Activated CD8-positive, alpha-beta T cell treated with anti-CD3 and anti-CD28 coated beads for 36 hours (primary cell): Measurements from ENCODE around the gene PAXIP1. TPM values are rescaled to one million over a fixed set of nuclear protein-coding genes. Genes with fewer than 3 reads are reported as not detected.

ENCODE experiments used
- ATAC-seq: fragments of 200-7000 bp; cut with Tn5 transposase; one replicate; pipeline ENCODE4 v1.10.0; 2021; ENCODE audit warnings: mild to moderate bottlenecking, moderate library complexity
- CTCF ChIA-PET: fragments of 350-600 bp; sonication (Branson Sonifier 250); formaldehyde crosslinking; loops from one replicate; lab custom pipeline; 2021; ENCODE audit warnings: antibody characterized with exemption; lab: Charles Lee
- POLR2A ChIA-PET: fragments of 350-600 bp; sonication (Branson Sonifier 250); formaldehyde crosslinking; loops from one replicate; lab custom pipeline; 2021; ENCODE audit warnings: antibody characterized with exemption; lab: Charles Lee
- DNase-seq: peaks from one replicate; pipeline ENCODE4 v3.0.0-alpha.2; 2020
- H3K27ac Mint-ChIP-seq: one replicate; pipeline ENCODE4 v1.8.0; 2021; ENCODE audit warnings: mild to moderate bottlenecking, mixed read lengths
- H3K27me3 Mint-ChIP-seq: one replicate; pipeline ENCODE4 v1.8.0; 2021; ENCODE audit warnings: mixed read lengths
- H3K36me3 Mint-ChIP-seq: one replicate; pipeline ENCODE4 v1.8.0; 2021; ENCODE audit warnings: low read depth, mixed read lengths
- H3K4me1 Mint-ChIP-seq: one replicate; pipeline ENCODE4 v1.8.0; 2021; ENCODE audit warnings: low read depth, mixed read lengths
- H3K4me3 Mint-ChIP-seq: one replicate; pipeline ENCODE4 v1.8.0; 2021; ENCODE audit warnings: mild to moderate bottlenecking, moderate library complexity, mixed read lengths
- H3K9me3 Mint-ChIP-seq: one replicate; pipeline ENCODE4 v1.8.0; 2021; ENCODE audit warnings: mixed read lengths
- CTCF ChIP-seq: fragments of 200-600 bp; IDR thresholded peaks from one replicate; pipeline ENCODE4 v1.8.0; 2022; ENCODE audit warnings: antibody characterized with exemption, mild to moderate bottlenecking
- intact Hi-C: fragments of 100-400 bp; cut with micrococcal nuclease; formaldehyde crosslinking; loops from one replicate; pipeline ENCODE4 v1.10.0; 2022
- total RNA-seq, 2 experiments: library from RNA; stranded (reverse); gene quantifications; one replicate each; pipeline ENCODE4 v1.2.3, GENCODE V29; 2021

The PAXIP1 gene
- total RNA-seq, 2 experiments from 2014 or later: 20.5 to 23.9 TPM

DNA sequence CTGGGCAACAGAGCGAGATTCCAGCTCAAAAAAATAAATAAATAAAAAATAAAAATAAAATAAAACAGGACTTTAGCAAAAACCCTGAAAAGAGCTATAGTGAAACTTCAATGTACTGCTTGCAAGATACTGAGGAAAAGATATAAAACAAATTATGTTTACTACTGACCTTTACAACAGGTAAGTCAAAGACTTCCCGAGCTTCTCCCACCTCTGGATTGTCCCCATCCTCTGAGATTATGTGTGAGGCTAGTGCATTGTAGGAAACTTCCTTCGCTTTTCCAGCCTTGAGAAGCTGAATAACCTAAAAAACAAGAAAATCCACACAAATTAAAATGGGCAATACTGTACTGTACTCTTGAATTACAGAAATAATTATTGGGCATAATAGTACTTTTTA lies 4.4 kb downstream of the PAXIP1 start:
- no peak for ATAC-seq
- no peak overlapping the region for H3K27ac Mint-ChIP-seq
- no peaks in the 10 kb centered on the region for H3K9me3 Mint-ChIP-seq
- H3K4me1 Mint-ChIP-seq: peaks cover 3% of the 10 kb centered on the region
- POLR2A ChIA-PET: interaction anchor here (0.6 kb wide), 1 partner anchor 57 kb away, joined by 3 read pairs; no protein-coding TSS in a partner anchor
- peaks cover 28% of the 10 kb centered on the region for H3K36me3 Mint-ChIP-seq
- intact Hi-C loops: no loop called here
- no peak for DNase-seq
- CTCF ChIA-PET: interaction anchor here (4.1 kb wide), 1 partner anchor 11 kb away, joined by 21 read pairs; no protein-coding TSS in a partner anchor
- H3K4me3 Mint-ChIP-seq: no peak overlapping the region
- no peaks in the 10 kb centered on the region for H3K27me3 Mint-ChIP-seq
- no peak for TF ChIP-seq CTCF

GRCh38 chr7:154997840-154998370 lies 5.0 kb downstream of the PAXIP1 start:
- Mint-ChIP-seq H3K9me3 (no peaks in the 10 kb centered on the region), H3K4me1 (peaks cover 3% of the 10 kb centered on the region), H3K27ac (no peak overlapping the region), H3K36me3 (peaks cover 32% of the 10 kb centered on the region), H3K27me3 (no peaks in the 10 kb centered on the region), H3K4me3 (no peak overlapping the region)
- POLR2A ChIA-PET: interaction anchor here (0.6 kb wide), 1 partner anchor 56 kb away, joined by 3 read pairs; no protein-coding TSS in a partner anchor
- DNase-seq (no peak), ATAC-seq (no peak)
- TF ChIP-seq CTCF: no peak
- CTCF ChIA-PET: interaction anchor here (4.1 kb wide), 1 partner anchor 11 kb away, joined by 21 read pairs; no protein-coding TSS in a partner anchor
- intact Hi-C loops: no loop called here

DNA sequence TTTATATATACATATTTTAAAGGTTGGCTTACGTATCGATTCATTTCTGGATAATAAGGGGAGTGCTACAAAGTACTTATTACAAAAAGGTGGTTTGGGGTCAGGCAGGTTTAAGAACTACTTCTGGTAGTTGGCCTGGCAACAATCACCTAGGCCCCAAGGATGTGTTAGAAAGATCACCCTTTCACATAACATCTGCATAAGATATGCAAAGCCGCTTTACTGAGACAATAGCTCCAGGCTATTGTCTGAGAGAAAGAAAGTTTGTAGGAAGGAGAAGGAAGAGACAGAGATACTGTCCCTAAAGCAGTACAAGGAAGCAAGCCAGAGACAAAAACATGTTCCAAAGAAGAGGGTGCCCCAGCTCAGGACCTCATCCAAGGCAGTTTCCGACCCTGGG lies 6.2 kb downstream of the PAXIP1 start:
- CTCF ChIA-PET: interaction anchor here (0.8 to 4.1 kb wide), 2 partner anchors 12 to 44 kb away, joined by 3 to 21 read pairs; no protein-coding TSS in a partner anchor

DNA sequence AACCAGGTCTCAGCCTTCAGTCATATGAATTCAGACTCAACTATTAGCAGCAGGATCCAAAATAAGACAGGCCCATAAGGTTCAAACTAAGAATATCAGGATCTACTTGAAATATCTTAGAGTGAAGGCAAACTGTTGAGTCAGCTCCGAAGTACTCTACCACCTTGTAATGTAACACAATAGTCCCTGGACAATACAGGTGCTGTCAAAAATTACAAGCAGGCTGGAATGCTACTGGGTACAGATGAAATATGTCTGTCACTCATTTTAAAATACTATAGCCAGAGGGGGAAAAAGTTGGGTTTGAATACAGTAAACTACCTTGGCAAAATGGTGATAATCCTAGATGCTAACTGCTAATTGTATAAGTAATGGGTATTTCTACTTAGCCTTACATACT lies 6.8 kb downstream of the PAXIP1 start:
- no peak overlapping the region for H3K27ac Mint-ChIP-seq
- no peaks in the 10 kb centered on the region for H3K4me1 Mint-ChIP-seq
- peaks cover 37% of the 10 kb centered on the region for H3K36me3 Mint-ChIP-seq
- H3K9me3 Mint-ChIP-seq: no peaks in the 10 kb centered on the region
- intact Hi-C loops: no loop called here
- ATAC-seq: no peak
- no peak for TF ChIP-seq CTCF
- DNase-seq: no peak
- CTCF ChIA-PET: interaction anchor here (4.1 kb wide), 1 partner anchor 13 kb away, joined by 21 read pairs; no protein-coding TSS in a partner anchor
- H3K27me3 Mint-ChIP-seq: no peaks in the 10 kb centered on the region
- POLR2A ChIA-PET: no interaction called here
- H3K4me3 Mint-ChIP-seq: no peak overlapping the region

More for the DNA sequence above, 6.2 kb downstream of the PAXIP1 start:
- H3K27ac Mint-ChIP-seq: no peak overlapping the region
- H3K27me3 Mint-ChIP-seq: no peaks in the 10 kb centered on the region
- POLR2A ChIA-PET: no interaction called here
- H3K4me3 Mint-ChIP-seq: no peak overlapping the region
- peaks cover 2% of the 10 kb centered on the region for H3K4me1 Mint-ChIP-seq
- H3K9me3 Mint-ChIP-seq: no peaks in the 10 kb centered on the region
- no peak for DNase-seq
- ATAC-seq: no peak
- intact Hi-C loops: no loop called here
- peaks cover 35% of the 10 kb centered on the region for H3K36me3 Mint-ChIP-seq
- no peak for TF ChIP-seq CTCF

- intact Hi-C loops: no loop called here
- Mint-ChIP-seq H3K27ac (no peak overlapping the region), H3K4me1 (no peaks in the 10 kb centered on the region), H3K4me3 (no peak overlapping the region), H3K36me3 (peaks cover 42% of the 10 kb centered on the region), H3K27me3 (no peaks in the 10 kb centered on the region), H3K9me3 (no peaks in the 10 kb centered on the region)
- ATAC-seq (no peak), DNase-seq (no peak)
- TF ChIP-seq CTCF: no peak
- CTCF ChIA-PET: interaction anchor here (0.8 to 2.1 kb wide), 4 partner anchors 13 to 350 kb away, joined by 3 to 8 read pairs (median 4); no protein-coding TSS in a partner anchor
- POLR2A ChIA-PET: no interaction called here
These were observed 7.9 kb downstream of the PAXIP1 start for GRCh38 chr7:154994996-154995395.
